HCT116 (cell line): ENCODE results near the gene RAI14. TPM values are rescaled to one million over a fixed set of nuclear protein-coding genes. Genes with fewer than 3 reads are reported as not detected.

Experiments used
- ATAC-seq: fragments of 200-7000 bp; cut with Tn5 transposase; 2 replicates; pipeline ENCODE4 v1.9.1; 2020; ENCODE audit warnings: mild to moderate bottlenecking, moderate library complexity
- BruUV-seq: library from RNA; stranded (reverse); fragments of 400-500 nt; replicated peaks from 2 replicates; lab custom pipeline; 2021; lab: Mats Ljungman, UMichigan
- CTCF ChIA-PET: fragments of 300-600 bp; sonication (Branson Sonifier 250); formaldehyde crosslinking; loops from one replicate; lab custom pipeline; 2021; ENCODE audit warnings: antibody characterized with exemption; lab: Charles Lee
- POLR2A ChIA-PET: fragments of 300-600, 350-600 bp; sonication (Branson Sonifier 250); formaldehyde crosslinking; loops from one replicate; lab custom pipeline; 2021; ENCODE audit warnings: antibody characterized with exemption; lab: Charles Lee
- RAD21 ChIA-PET, 2 experiments: fragments of 300-600 bp; sonication (Branson Sonifier 250); formaldehyde crosslinking; loops; one replicate each; lab custom pipeline; 2023; ENCODE audit warnings: low total read pairs in 2 of 2; ENCODE audit not compliant: uncharacterized antibody in 2 of 2, unreplicated experiment in 2 of 2, low non-redundant PET in 1 of 2; lab: Charles Lee
- DNase-seq: peaks from one replicate; pipeline ENCODE4 v3.0.0-alpha.2; 2010; ENCODE audit warnings: low read depth, low spot score
- H2AFZ ChIP-seq: fragments of 200-600 bp; shearing (Covaris generic), sonication (generic); 2 replicates; pipeline ENCODE4 v1.6.1; 2017; ENCODE audit warnings: low read depth, mixed run types, mixed read lengths, antibody characterized with exemption, low read length; ENCODE audit not compliant: poor library complexity, severe bottlenecking
- H3K27ac ChIP-seq: 2 replicates; pipeline ENCODE4 v1.5.1; 2012; ENCODE audit warnings: low read depth, low read length
- H3K27me3 ChIP-seq: fragments of 200-600 bp; sonication (generic); 2 replicates; pipeline ENCODE4 v1.6.1; 2016; ENCODE audit warnings: mixed run types, low read length, mixed read lengths; ENCODE audit not compliant: insufficient read depth
- H3K36me3 ChIP-seq, 2 experiments: fragments of 200-500 bp in 1 of 2; fragments of 200-600 bp in 1 of 2; sonication (Bioruptor generic) in 1 of 2; sonication (generic) in 1 of 2; 2 replicates each; pipeline versions ENCODE4 v1.5.1 to v1.6.1; 2014 to 2016; ENCODE audit warnings: low read length in 2 of 2, inconsistent platforms in 1 of 2, mixed read lengths in 1 of 2, mixed run types in 1 of 2; ENCODE audit not compliant: insufficient read depth in 2 of 2, control insufficient read depth in 1 of 2
- H3K4me1 ChIP-seq, 2 experiments: fragments of 200-600 bp in 1 of 2; sonication (generic) in 1 of 2; 2 replicates each; pipeline versions ENCODE4 v1.5.1 to v1.6.1; 2012 to 2017; ENCODE audit warnings: low read length in 2 of 2, inconsistent platforms in 1 of 2, mild to moderate bottlenecking in 1 of 2, mixed read lengths in 1 of 2, mixed run types in 1 of 2, moderate library complexity in 1 of 2; ENCODE audit not compliant: insufficient read depth in 2 of 2, control insufficient read depth in 1 of 2
- H3K4me2 ChIP-seq: fragments of 200-600 bp; sonication (generic); 2 replicates; pipeline ENCODE4 v1.6.1; 2017; ENCODE audit warnings: mixed run types, low read length, mixed read lengths
- H3K4me3 ChIP-seq, 2 experiments: fragments of 200-600 bp in 1 of 2; sonication (generic) in 1 of 2; replicated peaks in 1 of 2; 2 replicates each; pipeline ENCODE4 v1.5.1; 2011 to 2016; ENCODE audit warnings: low read length in 2 of 2, control low read depth in 1 of 2, low read depth in 1 of 2, mild to moderate bottlenecking in 1 of 2, mixed read lengths in 1 of 2, mixed run types in 1 of 2
- H3K79me2 ChIP-seq: fragments of 200-600 bp; sonication (generic); 2 replicates; pipeline ENCODE4 v1.6.1; 2017; ENCODE audit warnings: mild to moderate bottlenecking, mixed run types, low read length, moderate library complexity, mixed read lengths; ENCODE audit not compliant: insufficient read depth
- H3K9ac ChIP-seq: fragments of 200-600 bp; sonication (generic); 2 replicates; pipeline ENCODE4 v1.6.1; 2016; ENCODE audit warnings: low read length, mixed read lengths
- H3K9me2 ChIP-seq: fragments of 200-600 bp; sonication (generic), shearing (Covaris generic); 2 replicates; pipeline ENCODE4 v1.6.1; 2017; ENCODE audit warnings: mixed run types, mild to moderate bottlenecking, moderate library complexity; ENCODE audit not compliant: insufficient read depth
- H3K9me3 ChIP-seq, 2 experiments: fragments of 200-500 bp in 1 of 2; fragments of 200-600 bp in 1 of 2; sonication (Bioruptor generic) in 1 of 2; sonication (generic) in 1 of 2; 2 replicates each; pipeline ENCODE4 v1.6.1; 2014 to 2017; ENCODE audit warnings: low read length in 2 of 2, mixed read lengths in 2 of 2, inconsistent platforms in 1 of 2, low read depth in 1 of 2, mild to moderate bottlenecking in 1 of 2, mixed run types in 1 of 2, moderate library complexity in 1 of 2; ENCODE audit not compliant: control insufficient read depth in 1 of 2, insufficient read depth in 1 of 2
- H4K20me1 ChIP-seq: fragments of 200-600 bp; sonication (generic), shearing (Covaris generic); 2 replicates; pipeline ENCODE4 v1.6.1; 2017; ENCODE audit warnings: mixed run types, mild to moderate bottlenecking, moderate library complexity; ENCODE audit not compliant: insufficient read depth
- REST ChIP-seq: IDR thresholded peaks from 2 replicates; pipeline ENCODE4 v1.6.1; 2012; ENCODE audit warnings: low read depth
- YY1 ChIP-seq: IDR thresholded peaks from 2 replicates; pipeline ENCODE4 v1.6.1; 2011; ENCODE audit warnings: low read length, low read depth, moderate library complexity, mild to moderate bottlenecking; ENCODE audit not compliant: insufficient replicate concordance; ENCODE audit errors: extremely low read depth
- ZFX ChIP-seq: fragments of 450-650 bp; IDR thresholded peaks from 2 replicates; pipeline ENCODE4 v1.6.1; 2017
- intact Hi-C: fragments of 100-400 bp; cut with micrococcal nuclease; formaldehyde crosslinking; loops from 2 replicates; pipeline ENCODE4 v1.10.0; 2022
- total RNA-seq: library from RNA; stranded (reverse); gene quantifications from one replicate; pipeline ENCODE4 v1.2.1, GENCODE V29; 2021; ENCODE audit not compliant: unreplicated experiment

RAI14 gene
- total RNA-seq, 1 experiment from 2014 or later, result 47.9 TPM

- no peaks in the 10 kb centered on the region for H3K27me3 ChIP-seq
- no peak overlapping the region for H3K4me2 ChIP-seq
- RAD21 ChIA-PET, result no interaction called here
- no peaks in the 10 kb centered on the region for H4K20me1 ChIP-seq
- H3K79me2 ChIP-seq, result peaks cover 21% of the 10 kb centered on the region; the same call in 1 of the 2 replicates
- no peaks in the 10 kb centered on the region for H3K9me3 ChIP-seq
- no peak for DNase-seq
- H3K9me2 ChIP-seq, result no peaks in the 10 kb centered on the region
- BruUV-seq, result no TSS peak
- no peak for TF ChIP-seq YY1
- no peak for TF ChIP-seq ZFX
- no peak for TF ChIP-seq REST
- TF ChIP-seq, all 23 proteins: peak for 0
- intact Hi-C loops, result no loop called here
- Histone ChIP-seq H3K36me3 (no peaks in the 10 kb centered on the region), H3K27ac (no peak overlapping the region), H2AFZ (no peak overlapping the region), H3K9ac (no peak overlapping the region), H3K4me3 (no peak overlapping the region), H3K4me1 (peaks cover 12 to 19% of the 10 kb centered on the region in 2 experiments; a peak in 2 of 4 replicates)
- CTCF ChIA-PET, result no interaction called here
- POLR2A ChIA-PET, result no interaction called here
- ATAC-seq, result no peak
These were observed 39.3 kb downstream of the RAI14 start for GRCh38 chr5:34695275-34696027.
